Dermis microvascular lymphatic vessel endothelial cell (primary cell): ENCODE results near the gene PLBD1. TPM values are rescaled to one million over a fixed set of nuclear protein-coding genes. Genes with fewer than 3 reads are reported as not detected.

ENCODE experiments used
- DNase-seq, 2 donors: peaks; one replicate each; pipeline versions ENCODE4 v3.0.0 to v3.0.0-alpha.2; 2010; ENCODE audit warnings: low read depth in 2 of 2
- total RNA-seq: library from RNA; depleted of rRNA; stranded (reverse); fragments of >200 nt; gene quantifications from 2 replicates; pipeline ENCODE4 v1.2.1, GENCODE V29; 2014

PLBD1 gene
- total RNA-seq, 1 donor from 2014 or later: 1.0 TPM

DNA sequence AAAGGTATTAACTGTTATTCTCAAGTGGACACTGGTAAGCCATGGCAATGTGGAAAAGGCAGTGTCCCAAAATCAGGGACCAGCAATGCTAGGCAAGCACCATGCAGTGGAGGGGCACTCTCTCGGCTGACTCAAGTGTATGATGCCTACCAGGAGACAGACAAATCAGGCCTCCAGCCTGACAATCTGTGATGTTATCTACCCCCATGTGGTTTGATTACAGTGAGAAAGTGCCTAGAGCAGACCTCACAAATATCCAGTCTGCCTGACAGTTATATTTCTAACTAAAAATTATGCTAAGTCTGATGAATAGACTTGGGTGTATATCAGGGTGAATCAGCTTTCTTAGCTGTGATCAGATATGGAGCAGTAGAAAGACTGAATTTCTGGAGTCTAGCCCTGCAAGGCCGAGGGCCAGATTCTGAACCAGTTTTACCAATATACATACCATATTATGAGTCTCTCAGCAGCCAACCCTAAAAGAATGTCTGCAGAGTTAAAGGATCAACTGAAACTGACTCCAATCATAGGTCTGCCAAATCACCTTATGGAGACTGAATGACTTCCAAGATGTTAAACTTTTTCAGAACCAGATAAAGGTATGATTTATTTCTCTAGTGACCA lies 3.2 kb downstream of the PLBD1 start:
- DNase-seq: no peak

DNA sequence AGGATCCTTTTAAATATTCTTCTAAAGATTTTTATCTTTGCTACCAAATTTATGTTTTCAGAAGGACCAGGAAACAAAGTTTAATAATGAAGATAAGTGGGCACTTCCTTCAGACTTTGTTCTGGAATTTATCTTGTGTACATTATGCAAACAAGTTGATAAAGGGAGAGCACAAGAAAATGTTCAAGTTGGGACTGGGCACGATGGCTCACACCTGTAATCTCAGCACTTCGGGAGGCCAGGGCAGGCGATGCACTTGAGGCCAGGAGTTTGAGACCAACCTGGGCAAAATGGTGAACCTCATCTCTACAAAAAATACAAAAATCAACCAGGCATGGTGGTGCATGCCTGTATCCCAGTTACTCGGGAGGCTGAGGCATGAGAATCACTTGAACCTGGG lies 4.6 kb downstream of the PLBD1 start:
- DNase-seq: no peak

DNA sequence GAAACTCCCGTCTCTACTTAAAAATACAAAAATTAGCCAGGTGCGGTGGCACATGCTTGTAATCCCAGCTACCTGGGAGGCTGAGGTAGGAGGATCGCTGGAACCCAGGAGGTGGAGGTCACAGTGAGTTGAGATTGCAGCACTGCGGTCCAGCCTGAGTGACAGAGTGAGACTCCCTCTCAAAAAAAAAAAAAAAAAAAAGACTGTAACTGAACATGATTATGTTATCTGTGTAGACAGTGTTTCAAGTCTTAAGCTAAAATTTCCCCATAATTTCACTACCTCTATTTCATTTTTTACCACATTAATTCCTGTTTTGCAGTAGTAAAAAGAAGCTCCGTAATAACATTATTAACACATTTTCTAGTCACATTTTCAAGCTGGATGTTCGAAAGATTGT lies 5.4 kb downstream of the PLBD1 start:
- no peak for DNase-seq

DNA sequence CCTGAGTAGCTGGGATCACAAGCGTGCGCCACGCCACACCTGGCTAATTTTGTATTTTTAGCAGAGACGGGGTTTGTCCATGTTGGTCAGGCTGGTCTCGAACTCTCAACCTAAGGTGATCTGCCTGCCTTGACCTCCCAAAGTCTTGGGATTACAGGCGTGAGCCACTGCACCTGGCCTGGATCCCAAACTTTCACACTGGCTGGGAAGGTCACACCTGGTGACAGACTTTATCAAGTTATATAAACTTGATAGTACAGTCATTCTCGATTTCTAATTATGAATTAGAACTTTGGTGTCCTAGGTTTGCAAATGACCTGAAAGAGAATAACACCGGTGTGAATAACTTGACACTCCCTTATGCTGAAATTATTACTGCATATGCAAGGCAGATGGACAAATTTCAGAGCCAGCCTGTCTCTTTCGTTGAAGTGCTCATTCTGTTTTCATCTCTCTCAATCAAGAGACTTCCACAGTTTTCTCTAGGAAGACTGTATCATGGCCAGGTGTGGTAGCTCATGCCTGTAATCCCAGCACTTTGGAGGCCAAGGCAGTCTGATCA lies 5.9 kb downstream of the PLBD1 start:
- DNase-seq: no peak

DNA sequence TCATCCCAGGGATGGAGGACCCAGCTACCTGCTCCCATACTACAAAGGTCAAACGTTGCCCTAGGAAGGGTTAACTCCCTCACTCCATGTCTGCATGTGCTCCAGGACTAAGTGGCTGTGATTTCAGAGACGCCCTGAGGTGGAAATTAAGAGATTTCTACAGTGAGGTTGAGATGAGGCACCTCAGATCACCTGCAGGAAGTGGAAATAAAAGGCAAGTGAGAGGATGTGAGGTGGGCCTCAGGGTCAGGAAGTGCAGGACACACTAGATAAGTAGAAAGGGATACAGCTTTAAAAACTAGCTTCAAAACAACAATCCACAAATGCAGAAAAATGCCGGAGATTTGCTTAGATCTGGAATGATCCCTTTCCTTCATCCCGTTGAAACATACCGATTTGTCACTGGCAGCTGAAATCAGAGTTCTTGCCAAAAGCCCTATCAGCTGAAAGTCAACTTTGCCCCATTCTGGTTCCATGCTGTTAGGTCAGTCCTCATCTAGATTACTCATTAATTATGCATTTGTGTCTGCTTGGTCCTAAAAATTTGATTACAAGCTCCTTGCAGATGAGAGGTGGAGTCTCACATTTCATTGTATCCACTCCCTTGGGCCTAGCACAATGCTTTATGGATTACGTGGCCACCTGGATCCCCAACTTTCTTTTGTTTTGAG lies 6.6 kb downstream of the PLBD1 start:
- DNase-seq: no peak

DNA sequence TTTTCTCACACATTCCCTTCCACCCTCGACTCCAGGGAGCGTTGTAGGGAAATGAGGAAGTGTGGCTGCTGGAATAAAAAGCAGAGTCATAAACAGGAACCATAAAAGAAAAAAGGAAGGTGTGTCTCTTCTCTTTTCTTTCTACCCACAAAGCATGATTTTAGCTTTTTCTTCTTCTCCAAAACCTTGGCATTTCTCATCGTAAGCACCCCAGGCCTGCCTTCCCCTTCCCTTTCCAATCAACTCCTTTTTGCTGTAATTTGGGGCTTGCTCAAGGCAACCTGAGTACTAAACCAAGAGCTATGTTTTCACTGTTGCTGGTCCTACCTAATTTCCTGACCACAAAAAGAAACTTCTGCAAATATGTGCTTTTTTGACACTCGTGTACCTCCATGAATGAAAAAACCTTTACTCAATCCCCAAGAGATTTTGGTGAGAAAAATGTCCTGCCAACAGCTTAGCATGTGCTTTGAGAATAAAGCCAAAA lies 9.2 kb downstream of the PLBD1 start:
- DNase-seq: no peak

DNA sequence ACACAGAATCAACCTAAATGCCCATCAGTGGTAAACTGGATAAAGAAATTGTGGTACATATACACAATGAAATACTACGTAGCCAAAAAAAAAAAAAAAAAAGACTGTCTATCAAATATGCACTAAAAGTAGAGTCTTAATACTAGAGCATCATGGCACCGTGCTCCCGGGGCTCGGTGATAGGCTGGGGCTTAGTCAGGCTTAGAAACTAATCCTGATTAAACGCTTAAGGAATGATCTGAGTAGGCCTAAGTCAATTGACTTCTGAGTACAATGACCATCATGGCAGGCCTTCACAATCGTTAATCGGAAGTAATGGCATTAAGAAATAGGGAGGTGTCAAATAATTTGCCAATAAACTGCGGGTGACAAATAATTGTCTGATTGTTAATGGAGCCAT lies 9.7 kb downstream of the PLBD1 start:
- no peak for DNase-seq

DNA sequence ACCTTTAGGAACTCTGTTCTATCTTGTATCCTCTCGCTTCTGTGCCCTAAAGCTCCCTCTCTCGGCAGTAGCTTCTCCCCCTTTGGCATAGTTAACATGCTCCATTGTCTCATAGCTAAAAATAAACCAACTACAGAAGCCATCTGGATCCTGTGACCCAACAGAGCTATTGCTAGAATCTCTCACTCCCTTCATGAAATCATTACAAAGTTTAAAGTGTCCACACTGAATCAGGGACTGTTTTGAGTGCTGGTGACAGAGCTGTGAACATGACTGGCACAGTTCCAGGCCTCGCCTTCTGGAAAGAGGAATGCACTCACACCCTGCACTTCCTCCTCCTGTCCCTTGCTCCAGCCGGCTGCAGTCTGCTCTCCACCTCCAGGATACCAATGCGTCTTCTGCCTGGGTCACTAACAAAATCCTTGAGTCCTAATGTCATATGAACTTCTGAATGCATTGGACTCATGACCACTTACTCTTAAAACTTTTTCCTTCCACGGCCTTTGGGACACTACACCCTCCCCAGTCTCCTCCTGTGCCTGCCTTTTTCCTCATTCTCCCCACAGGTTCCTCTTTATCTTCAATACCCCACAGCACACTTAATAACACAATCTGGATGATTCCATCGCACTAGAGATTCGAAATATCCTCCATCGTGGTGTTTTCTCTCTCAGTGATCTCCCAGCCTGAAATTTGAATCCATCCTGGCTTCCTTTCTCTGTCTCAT lies 13.2 kb downstream of the PLBD1 start:
- peak; percentile 7 to 39 for DNase-seq

DNA sequence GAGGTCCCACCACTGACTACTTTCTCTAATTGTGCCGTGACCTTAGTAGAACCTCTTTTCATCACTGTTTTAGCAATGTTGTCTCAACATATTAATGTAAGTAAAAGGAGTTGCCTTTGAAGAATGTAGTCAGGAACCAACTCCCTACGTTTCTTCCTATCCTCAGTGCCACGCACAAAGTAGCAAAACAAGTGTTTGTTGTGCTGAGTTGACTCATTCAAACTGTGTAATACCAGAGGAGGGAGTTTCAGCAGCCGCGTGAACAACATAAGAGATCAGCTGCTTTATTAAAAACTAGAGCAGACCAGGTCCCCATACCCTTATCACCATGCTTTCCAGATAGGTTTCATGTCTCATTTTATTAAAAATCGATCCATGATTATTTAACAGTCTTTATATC lies 19.1 kb downstream of the PLBD1 start:
- no peak for DNase-seq

DNA sequence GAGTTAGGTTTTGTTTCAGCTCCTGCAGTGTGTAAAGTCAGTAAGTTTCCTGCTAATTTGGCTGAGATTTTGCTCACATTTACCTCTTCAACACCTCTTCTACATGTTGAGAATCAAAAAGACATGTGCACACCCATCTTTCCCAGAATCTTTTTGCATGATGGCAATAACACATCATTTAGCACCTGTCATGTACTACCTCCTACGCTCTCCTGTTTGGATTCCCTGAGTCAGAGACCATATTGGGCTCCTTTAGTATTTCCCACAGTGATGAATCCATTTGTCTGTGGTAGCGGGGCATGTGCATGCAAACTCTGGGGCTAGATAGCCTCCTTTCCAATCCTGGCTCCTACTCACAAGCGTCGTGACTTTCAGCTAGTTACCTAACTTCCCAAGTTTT lies 20.1 kb downstream of the PLBD1 start:
- no peak for DNase-seq

DNA sequence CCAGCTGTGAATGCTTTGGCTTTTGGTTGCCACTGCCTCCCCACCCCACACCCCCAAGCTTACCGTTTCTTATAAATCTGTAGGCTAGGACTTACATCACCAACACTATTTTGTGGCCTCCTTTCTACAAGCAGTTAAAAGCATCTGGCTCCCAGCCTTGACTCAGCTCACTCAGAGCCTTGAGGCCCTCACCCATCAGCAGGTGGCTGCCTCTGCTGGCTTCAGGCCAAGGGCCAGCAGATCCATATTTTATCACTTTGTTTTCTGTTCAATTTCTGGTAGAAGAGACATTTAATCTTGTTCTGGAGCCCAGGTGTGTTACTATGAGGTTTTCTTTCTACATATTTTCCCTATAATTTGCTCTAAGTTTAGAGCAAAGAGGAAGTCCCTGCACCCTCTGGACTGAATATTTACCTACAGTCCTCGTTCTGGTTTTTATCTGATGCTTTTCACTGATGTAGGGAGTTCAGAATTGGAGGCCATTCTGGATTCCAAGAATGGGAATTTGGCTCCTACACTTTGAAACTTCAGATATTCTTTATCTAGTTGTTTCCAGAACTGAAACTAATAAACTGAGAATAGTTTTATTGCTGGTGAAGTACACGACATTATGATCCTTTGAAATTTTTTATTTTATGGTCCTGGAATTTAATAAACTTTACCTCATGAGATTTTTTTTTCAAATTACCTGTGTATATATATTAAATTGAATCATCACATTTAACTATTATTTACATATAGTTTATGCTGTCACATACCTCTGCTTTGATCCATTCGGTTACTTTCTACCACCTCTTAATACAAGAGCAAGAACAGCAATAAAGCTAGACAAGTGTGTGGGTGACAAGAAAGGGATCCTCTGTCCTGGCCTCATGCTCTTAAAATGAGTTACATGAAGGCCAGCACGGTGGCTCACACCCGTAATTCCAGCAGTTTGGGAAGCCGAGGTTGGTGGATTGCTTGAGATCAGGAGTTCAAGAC lies 22.2 kb downstream of the PLBD1 start:
- DNase-seq: no peak

DNA sequence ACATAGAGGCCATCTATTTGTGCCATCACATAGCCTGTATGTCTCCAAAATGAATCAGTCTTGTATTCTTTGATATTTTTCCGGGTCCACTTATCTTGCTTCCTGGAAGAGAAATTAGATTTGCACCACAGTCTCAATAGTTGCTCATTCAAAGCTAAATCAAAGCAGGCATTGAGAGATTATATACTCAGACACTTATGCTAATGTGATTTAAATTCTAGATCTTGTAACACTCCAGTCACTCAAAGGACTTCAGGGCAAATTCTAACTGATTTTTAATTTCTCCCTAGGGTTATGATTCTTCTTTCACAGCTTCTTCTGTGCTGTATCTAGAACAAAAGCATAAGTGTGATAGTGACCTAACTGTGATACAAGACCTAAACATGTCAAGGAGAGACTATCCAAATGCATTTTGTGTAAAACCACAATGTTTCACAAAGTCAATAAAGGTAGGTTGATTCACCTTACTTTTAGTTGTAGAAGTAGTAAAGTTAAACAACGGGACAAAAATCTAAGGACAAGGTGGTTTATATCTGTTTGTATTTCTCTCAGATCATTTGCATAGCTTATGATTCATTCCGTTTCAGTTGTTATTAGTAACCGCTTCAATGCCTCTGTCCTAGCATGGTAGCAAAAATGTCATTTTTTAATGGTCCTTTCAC lies 26.8 kb downstream of the PLBD1 start:
- DNase-seq: no peak

DNA sequence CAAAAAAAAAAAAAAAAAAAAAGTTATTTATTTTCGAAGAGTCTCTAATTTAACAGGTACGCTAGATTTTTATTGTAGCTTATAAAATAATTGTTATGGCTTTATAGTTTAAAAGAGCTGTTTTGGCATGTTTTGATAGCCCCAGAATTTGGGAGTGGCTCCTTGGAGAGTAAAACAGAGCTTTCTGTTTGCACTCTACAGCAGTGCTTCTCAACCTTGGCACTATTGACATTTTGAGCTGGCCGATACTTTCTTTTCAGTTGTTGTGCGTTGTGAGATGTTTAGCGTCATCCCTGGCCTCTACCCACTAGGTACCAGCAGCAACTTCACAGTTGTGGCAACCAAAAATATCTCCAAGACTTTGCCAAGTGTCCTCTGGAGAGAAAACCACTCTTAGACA lies 30.6 kb downstream of the PLBD1 start:
- no peak for DNase-seq

DNA sequence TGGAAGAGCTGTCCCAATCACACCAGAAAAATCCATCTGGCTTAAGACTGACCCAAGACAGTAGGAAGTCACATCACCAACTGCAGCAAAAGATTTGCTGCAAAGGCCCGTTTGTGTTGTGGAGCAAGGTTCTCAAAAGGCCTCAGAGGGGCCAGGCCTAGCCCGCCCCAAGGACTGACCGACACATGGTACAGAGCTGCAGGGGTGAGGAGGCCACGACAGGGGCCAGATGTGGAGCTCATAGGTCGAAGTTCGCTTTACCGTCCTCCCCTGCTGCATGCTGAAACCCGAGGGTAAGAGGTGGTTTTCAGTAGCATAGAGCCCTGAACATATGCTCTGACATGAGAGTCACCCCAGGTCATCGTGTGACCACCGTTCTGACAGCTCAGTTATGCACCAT lies 35.5 kb downstream of the PLBD1 start:
- no peak for DNase-seq

DNA sequence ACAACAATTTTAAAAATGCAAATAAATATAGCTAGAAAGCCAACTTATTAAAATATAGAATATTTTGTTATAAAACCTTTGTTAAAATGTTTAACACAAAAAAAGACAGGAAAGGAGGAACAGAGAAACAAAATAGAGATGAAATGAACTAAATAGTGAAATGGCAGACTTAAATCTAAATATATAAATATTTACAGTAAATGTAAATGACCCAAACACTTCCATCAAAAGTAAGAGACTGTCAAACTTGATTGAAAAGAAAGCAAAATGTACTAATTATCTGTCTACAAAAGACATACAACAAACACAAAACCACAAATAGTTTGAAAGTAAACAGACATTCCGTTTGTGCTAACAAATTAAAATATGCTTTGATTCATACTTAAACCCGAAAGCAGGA lies 41.7 kb downstream of the PLBD1 start:
- DNase-seq: no peak

DNA sequence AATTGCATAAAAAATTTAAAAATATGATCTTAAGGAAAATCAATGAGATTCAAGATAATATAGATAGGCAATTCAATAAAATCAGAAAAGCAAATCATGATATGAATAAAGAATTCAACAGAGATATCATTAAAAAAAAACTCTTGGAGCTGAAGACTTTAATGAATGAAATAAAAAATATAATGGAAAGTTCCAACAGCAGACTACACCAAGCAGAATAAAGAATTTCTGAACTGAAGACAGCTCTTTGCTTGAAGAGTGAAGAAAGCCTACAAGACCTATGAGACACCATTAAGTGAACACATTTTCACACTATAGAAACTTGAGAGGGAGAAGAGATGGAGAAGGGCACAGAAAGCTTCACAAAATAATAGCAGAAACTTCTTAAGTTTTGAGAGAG lies 45.9 kb downstream of the PLBD1 start:
- DNase-seq: no peak

DNA sequence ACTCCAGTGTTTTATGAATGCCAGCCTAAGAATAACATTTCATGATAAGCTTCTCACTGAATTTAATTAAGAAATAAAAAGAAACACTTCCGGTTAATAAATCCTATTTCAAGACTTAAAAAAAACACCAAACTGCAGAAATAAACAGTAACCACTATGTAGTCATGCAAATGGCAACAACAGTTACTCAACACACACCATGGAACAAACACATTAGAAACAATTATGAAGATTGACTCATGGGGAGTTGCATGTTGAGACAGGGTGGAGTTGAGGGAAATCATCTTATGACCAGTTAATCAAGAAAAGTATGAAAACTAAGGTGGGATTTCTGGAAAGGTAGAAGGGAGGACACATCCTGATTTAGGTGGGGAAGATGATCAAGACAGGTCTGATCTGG lies 52.7 kb downstream of the PLBD1 start:
- DNase-seq: no peak

DNA sequence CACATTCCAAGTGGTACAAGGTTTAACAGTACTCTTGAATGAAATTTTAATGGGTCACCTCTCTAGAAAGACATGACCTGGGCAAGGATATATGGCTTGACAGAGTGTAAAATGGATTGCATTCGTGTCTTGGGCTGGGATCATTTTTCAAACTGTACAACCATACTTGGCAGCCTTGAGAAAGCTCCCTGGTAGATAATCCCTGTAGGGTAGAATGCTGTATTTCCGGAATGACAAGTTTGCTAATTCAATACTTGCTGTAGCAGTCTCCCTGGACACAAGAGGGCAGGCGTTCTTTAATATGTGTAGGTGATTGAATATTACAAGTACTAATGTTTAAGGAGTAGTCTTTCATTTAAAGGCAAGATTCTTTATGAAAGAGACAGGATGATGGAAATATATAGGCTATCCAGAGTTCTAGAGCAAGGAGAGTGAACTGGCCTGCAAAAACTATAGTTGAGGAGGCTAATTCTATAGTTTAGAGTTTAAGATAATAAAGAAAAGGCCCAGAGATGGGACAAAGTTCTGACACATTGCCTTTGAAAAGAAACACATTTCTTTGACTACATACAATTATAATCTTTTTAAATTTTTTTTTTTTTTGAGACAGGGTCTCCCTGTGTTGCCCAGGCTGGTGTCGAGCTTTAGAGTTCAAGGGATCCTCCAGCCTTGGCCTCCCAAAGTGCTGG lies 53.4 kb downstream of the PLBD1 start:
- DNase-seq: peak; percentile 1 to 21

DNA sequence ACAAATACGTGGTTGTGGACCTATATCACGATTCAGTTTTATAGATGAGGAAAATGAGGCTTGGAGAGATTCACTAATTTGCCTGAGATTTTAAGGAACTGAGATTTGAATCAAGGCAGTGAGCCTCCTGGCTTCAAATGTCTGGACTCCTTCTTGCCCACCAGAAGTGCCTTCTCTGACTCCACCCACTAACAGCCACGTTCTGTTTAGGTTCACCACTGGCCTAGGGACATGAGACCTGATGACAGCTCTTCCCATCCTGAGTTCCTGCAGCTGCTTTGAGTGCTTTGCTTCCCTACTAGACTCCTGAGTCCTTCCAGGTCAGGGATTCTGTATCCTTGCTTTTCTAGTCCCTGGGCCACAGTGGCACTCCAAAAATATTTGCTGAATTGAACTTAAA lies 57.1 kb downstream of the PLBD1 start:
- DNase-seq: no peak
